Gastrocnemius medialis (tissue), 4 donors: Measurements from ENCODE around the gene LMO7.

ENCODE experiments used
- CTCF ChIP-seq, 5 experiments: fragments of 450-650 bp in 3 of 5; fragments of 200-600 bp in 2 of 5; sonication (generic) in 2 of 5; IDR thresholded peaks in 4 of 5; conservative IDR thresholded peaks in 1 of 5; 1 replicate in 4 of 5; 2 replicates in 1 of 5; pipeline ENCODE4 v1.5.1; 2016 to 2019; ENCODE audit warnings: antibody characterized with exemption in 5 of 5, mild to moderate bottlenecking in 3 of 5, moderate library complexity in 3 of 5
- POLR2A ChIP-seq, 2 donors: fragments of 450-650 bp; IDR thresholded peaks; one replicate each; pipeline ENCODE4 v1.6.1; 2017; ENCODE audit warnings: antibody characterized with exemption in 2 of 2, mild to moderate bottlenecking in 2 of 2, moderate library complexity in 2 of 2

- TF ChIP-seq CTCF (IDR thresholded peaks at IDR 0.05 in 4 of 5, conservative IDR thresholded peaks at IDR 0.05 in 1 of 5) (no peak), POLR2A (IDR thresholded peaks at IDR 0.05) (no peak)
These were observed 35.8 kb upstream of the LMO7 start for GRCh38 chr13:75600371-75600770.
